Measurements from ENCODE around the gene ZSCAN25.

DNA sequence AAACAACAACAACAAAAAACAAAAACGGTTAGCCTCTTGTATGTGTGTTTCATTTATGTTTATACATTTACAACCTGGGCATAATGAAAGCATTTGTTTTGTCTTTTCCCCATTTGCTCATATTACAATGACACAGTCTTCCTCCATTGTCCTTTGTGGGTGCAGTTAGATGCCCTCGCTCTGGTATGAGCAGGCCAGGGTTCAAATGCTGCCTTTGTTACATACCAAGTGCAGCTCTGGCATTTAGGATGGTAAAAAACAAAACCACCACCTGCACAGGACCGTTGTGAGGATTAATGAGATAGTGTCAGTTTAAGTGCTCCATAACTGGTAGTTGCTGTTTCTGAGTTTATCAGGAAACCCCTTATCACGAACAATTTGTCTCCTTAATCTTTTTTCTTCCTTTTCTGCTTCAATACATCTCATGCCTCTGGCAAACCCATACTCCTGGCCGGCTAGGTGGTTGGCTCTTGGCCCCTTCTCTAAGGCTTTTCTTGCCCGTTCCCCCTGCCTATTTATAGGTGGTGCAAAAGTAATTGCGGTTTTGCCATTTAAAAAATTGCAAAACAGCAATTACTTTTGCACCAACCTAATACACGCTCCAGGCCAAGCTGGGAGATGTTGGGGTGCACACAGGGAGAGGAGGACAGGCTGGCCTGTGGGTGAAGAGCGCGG is 37.3 kb upstream of the ZSCAN25 start:
- TF ChIP-seq TAF1 (IDR thresholded peaks at IDR 0.05; ENCODE audit: borderline replicate concordance, insufficient read depth, low read length) = no peak
- no peak for TF ChIP-seq SIN3A (IDR thresholded peaks at IDR 0.05; ENCODE audit: borderline replicate concordance, insufficient read depth, low read length)
- no peak for TF ChIP-seq POLR2AphosphoS5 (IDR thresholded peaks at IDR 0.05; ENCODE audit: low read depth, low read length)
- TF ChIP-seq REST (IDR thresholded peaks at IDR 0.05; ENCODE audit: insufficient read depth in 1 of 2, low read depth in 2 of 2, low read length in 2 of 2) = no peak
